ENCODE measurements around the gene DISC1.
"Not testable (repeated sequence)": the region's sequence is repeated elsewhere in the genome, so short reads cannot be mapped to it uniquely, and the experiment has no call there.

The DISC1 gene

DNA sequence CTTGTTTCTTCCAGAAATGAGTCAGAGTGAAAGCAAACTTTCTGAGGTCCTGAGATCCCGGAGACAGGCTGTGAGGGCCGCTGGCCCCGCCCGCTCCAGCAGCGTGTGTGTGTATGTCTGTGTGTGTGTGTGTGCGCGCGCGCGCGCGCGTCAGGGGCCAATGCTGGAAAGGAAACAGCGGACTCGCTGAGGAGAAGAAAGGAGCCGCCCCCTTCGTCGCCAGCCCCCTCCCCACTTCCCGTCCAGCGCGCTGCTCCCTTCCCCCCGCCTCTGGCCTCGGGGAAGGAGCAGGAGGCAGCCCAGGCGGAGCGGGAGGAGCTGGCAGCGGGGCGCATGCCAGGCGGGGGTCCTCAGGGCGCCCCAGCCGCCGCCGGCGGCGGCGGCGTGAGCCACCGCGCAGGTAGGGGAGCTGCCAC, at the start of gene DISC1:
TSS of gene DISC1 (plus strand) at position 256 of the 416 bp plus-strand sequence. CDS start at position 334, 78 bp downstream.
- peak; percentile 93 for DNase-seq (ENCODE audit: low spot score)

DNA sequence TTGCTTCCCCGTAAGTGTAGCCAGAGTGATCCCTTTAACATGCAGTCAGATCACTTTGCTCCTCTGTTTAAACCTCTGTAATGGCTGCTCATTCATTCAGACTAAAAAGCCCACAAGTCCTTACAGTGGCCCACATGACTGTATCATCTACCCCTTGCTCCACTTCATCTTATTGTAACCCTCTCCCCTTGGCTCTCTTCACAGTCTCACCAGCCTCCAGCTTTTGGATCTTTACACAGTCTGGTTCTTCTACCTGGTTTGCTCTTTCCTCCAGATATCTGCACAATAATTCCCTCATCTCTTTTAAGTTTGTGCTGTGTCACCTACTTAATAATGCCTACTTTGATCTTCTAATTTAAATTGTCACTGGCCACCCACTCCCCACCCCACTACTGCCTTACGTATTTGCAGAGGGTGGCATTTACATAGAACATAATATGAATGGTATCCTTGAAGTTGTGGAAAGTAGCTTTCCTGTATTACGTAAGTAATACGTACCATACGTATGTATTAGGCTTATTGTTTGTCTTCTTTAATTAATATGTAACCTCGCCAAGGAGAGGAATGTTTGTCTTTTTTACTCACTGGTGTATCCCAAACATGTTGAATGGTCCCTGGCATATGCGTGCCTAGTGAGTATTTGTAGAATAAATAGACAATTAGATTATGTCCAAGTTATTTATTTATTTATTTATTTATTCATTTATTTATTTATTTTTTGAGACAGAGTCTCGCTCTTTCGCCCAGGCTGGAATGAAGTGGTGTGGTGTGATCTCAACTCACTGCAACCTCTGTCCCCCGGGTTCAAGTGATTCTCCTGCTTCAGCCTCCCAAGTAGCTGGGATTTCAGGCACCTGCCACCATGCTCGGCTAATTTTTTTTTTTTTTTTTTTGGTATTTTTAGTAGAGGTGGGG, 49.5 kb upstream of the DISC1 start:
- DNase-seq (ENCODE audit: low spot score) = no peak

- DNase-seq (ENCODE audit: low spot score) = no peak
These were observed 45.7 kb upstream of the DISC1 start for GRCh38 chr1:231580874-231581273.

DNA sequence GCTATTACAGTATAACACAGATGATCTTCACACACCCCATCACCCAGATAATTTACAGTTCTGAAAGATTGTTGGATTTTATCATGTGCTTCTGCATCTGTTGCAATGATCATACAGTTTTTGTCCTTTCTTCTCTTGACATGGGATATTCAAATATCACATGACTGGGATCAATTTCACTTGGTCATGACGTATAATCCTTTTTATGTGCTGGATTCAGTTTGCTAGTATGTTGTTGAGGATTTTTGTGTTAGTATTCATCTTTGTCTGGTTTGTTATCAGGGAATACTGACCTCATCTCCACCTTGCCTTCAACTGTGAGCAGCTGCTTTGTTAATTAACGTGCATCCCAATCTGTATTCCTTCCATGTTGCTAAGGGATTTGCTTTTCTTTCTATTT, 44.7 kb upstream of the DISC1 start:
- DNase-seq (ENCODE audit: low spot score) = no peak

- DNase-seq (ENCODE audit: low spot score) = no peak
These were observed 43.2 kb upstream of the DISC1 start for GRCh38 chr1:231583376-231583775.

- peak; percentile 27 for DNase-seq (ENCODE audit: low spot score)
These were observed 42.5 kb upstream of the DISC1 start for GRCh38 chr1:231584117-231584516.

DNA sequence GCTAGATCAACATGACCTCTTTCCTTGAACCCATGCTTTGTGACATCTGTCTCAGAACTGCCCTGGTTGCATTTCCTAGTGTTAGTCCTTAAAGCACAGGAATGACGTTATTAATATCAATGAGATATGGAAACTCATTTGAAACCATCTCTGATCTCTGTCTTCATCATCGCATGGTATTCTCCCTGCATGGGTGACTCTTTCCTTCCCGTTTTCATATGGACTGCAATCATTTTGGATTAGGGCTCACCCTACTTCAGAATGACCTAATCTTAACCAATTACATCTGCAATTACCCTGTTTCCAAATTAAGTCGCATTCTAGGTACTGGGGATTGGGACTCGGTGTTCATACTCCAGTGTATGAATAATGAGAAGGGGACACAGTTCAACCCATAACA, 41.7 kb upstream of the DISC1 start:
- DNase-seq (ENCODE audit: low spot score) = no peak

DNA sequence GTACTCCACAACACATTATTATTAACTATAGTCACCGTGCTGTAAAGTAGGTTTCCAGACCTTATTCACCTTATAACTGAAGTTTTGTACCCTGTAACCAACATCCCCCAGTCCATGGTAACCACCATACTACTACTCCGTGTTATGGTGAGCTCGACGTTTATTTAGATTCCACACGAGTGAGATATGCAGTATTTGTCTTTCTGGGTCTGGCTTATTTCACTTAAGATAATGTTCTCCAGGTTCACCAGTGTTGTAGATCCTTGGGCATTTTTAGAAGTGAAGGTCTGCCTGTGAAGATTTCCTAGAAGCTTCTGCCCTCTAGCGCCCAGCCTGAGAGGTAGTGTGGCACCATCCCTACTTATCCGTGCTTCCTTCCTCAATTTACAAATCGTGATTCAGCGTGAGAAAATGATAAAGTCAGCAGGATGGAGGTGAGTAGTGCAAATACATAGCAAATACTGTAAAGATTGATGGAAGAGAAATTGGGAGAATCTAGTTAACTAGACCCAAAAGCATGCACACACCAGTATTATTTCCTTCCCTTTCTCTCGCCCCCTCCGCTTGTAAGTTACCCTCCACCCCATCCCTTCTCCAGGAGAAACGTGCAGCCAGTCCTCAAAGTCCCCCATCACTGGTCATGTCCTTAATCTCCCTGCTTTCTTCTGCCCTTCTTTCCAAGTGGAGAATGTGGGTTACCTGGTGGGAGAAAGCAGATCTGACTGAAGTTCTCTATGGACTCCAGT, 36.0 kb upstream of the DISC1 start:
- DNase-seq (ENCODE audit: low spot score) = peak; percentile 76

DNA sequence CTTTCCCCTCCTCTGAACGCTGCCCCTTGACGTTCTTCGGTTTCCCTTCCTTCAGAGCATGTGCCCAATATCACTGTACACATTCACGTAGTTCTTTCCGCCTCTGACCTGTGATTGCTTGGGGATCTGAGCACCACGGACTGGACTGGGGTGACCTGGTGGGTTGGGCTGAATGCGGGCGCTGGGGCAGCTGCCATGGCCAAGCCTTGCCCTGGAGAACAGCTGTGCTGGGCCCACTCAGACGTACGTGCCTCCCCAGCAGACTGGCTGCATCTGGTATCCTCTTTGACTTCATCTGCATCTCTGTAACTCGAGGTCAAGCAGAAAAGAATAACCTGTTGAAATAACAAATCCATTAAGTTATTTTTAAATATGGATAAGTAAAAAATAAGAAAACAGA, 35.1 kb upstream of the DISC1 start:
- no peak for DNase-seq (ENCODE audit: low spot score)

DNA sequence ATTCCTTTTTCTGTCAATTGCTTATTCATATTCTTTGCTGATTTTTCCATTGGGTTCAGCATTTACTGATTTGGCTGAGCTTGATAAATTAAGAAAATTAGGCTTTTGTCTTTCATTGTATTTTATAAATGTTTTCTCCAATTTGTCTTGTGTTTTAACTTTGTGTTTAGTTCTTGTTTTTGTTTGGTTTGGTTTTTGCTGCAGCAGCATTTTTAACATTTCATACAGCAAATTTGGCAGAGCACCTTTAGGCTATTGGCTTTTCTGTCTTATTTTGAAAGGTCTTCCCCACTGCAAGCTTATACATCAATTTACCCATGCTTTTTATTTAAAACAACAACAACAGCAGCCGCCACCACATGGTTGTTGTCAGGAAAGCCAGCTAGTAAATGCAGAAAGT, 33.8 kb upstream of the DISC1 start:
- no peak for DNase-seq (ENCODE audit: low spot score)

GRCh38 chr1:231593264-231593663, 33.3 kb upstream of the DISC1 start:
- not testable (repeated sequence) for DNase-seq (ENCODE audit: low spot score)

DNA sequence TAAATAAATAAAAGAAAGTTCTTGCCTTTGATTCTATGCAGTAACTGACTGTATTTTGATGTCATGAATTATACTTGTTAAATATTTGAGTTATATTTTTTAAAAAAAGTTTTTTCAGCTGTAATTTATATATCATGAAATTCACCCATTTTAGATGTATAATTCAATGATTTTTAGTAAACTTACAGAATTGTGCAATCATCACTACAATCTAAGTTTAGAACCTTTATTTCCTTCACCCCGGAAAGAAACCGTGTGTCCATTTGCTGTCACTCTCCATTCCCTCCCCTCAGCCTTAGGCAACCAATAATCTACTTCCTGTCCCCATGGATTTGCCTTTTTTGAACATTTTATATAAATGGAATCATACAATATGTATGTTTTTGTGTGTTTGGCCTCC, 32.5 kb upstream of the DISC1 start:
- DNase-seq (ENCODE audit: low spot score) = no peak

DNA sequence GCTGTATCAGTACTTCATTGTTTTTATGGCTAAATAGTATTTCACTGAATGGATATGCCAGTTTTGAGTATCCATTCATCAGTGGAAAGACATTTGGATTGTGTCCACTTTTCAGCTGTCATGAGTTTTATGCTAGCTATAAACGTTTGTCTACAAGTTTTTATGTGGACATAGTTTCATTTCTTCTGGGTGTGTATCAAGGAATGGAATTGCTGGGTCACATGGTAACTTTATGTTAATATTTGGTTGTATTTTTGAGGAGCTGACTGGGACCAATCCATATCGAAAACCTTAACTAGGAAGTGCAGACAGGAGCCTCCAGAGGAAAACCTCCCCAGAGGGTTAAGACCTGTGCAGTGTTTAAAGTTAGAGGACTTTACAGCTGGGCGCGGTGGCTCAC, 31.8 kb upstream of the DISC1 start:
- DNase-seq (ENCODE audit: low spot score) = no peak

DNA sequence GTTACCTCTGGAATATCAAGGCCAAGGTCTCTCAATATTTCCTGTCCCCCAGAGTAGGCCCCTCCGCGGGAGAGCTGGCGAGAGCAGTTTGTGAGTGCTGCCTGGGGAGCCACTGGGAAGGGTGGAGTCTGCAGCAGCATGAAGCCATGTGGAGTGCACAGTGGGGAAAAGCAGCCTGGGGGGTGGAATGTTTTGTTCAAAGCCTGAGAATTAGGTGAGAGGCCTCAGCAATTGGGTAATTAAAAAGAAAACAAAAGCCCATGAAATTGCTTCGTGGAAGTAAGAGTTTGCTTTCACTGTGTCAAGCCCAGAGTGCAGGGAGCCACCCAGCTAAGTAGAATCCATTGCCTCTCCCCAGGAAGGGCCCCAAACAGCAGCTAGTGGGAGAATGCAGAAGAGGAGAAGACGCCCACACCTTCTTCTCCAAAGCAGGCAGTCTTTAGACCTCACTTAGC, 30.2 kb upstream of the DISC1 start:
- no peak for DNase-seq (ENCODE audit: low spot score)

- no peak for DNase-seq (ENCODE audit: low spot score)
These were observed 28.6 kb upstream of the DISC1 start for GRCh38 chr1:231597971-231598370.

- peak; percentile 20 for DNase-seq (ENCODE audit: low spot score)
These were observed 26.1 kb upstream of the DISC1 start for GRCh38 chr1:231600458-231600976.

DNA sequence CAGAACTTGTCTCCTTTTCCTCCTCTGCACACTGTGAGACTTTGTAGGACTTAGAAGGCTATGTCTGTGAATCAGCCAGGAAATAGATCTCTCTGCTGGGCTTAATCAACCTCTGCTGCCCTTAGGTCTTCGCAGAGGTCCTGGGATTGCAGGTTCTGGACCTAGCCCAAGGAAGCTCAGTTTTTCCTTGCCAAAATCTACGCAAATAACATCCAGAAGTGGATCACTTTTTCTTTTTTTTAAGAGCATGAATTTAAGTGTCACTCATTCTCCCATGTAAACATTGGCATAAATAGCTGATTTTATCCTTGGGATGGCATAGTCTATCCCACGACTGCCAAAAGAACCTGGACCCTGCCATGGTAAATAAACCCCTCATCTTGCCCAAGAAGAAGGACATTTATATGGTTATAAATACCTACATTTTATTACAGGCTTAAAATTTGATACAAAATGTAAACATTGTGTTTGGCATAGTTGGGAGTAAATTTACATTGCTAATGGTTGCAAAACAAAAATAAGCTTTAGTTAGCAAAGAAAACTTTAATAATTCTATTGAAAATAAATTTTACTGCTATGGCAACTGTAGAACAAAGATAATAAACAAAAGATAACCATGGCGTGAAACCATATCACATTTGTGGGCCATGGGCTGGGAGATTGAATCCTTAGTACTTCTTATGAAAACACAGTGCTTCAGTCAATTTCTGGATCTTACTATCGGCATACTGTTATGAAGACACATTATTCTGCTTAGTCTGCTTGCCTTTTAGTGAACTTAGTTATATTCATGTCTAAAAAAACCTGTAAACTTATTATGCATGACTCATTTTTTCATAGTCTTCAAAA, 24.5 kb upstream of the DISC1 start:
- no peak for DNase-seq (ENCODE audit: low spot score)

GRCh38 chr1:231602673-231602984, 24.0 kb upstream of the DISC1 start:
- no peak for DNase-seq (ENCODE audit: low spot score)

- DNase-seq (ENCODE audit: low spot score) = peak; percentile 61
These were observed 22.9 kb upstream of the DISC1 start for GRCh38 chr1:231603598-231604275.

- DNase-seq (ENCODE audit: low spot score) = no peak
These were observed 22.3 kb upstream of the DISC1 start for GRCh38 chr1:231604276-231604621.
